Eye (tissue), 1 donor: ENCODE data around the gene NUMB.

Experiments used
- DNase-seq: peaks from one replicate; pipeline ENCODE4 v3.0.0-alpha.2; 2015

Gene NUMB

DNA sequence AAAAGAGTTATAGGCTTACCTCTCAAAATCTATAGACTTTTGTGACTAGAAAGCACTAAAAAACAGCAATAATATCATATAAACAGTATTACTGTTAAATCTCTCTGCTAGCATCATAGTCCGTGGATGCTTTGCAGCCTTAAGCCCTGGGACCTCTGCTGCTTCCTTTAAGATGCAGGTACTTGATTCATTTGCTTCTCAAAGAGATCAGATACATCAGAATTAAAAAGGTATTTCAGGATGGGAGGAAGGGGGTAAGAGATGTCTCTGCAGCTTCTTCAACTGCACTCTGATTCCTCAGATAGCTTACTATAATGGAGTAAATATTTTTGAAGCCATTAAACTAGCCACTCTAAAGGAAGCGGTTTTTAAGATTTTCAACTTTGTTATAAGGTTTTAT is 171.7 kb downstream of the NUMB start:
- DNase-seq, result no peak

GRCh38 chr14:73285979-73286378 is 172.4 kb downstream of the NUMB start:
- no peak for DNase-seq

DNA sequence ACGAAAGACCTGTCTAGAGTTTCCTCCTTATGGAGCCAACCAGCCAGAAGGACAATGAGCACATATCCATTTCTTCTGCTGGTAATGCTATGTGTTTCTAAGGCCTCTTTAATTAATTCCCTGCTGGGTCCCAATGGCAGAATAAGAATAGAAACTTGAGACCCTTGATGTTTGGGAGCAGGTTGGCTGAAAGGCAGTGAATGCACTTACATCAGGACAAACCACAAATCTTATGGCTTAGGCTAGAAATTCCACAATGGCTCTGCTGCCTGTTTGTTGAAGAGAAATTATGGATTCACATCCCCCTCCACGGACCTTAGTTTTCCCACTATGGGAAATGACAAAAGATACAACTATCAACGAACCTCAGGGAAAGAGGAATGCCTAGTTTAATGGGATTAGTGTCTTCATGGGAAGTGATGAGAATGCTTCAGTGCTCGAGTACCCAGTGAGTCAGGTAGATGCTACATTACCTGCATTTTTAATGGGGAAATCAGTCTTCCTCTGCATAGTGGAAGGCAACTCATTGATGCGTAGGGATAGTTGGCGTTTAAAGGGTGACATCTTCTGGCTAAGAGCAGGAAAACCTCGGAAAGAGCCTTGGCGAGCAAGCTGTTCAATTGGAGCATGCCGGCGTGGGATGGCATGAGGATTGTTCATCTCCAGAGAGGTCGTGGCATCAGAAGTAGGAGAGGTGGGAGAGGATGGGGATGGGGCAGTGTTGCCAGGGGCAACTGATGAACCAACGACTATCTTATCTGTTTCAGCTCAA is 174.6 kb downstream of the NUMB start:
- peak; percentile 75 for DNase-seq

DNA sequence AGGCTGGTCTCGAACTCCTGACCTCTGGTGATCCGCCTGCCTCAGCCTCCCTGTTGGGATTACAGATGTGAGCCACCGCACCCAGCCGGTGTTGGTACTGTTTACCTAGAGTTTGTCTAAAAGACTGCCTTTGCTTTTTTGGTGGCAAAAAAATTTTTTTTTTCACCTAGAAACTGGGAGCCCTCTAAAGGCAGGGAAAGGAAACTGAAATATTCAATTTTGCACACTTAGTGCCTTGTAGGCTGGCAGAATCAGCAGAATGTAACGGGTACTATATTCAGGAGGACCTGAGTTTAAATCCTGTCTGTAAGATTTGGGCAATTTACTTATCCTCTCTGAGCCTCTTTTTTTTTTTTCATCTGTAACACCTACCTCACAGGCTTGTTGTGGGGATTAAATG is 177.4 kb downstream of the NUMB start:
- no peak for DNase-seq

- no peak for DNase-seq
These were observed 181.0 kb downstream of the NUMB start for GRCh38 chr14:73277376-73277775.

DNA sequence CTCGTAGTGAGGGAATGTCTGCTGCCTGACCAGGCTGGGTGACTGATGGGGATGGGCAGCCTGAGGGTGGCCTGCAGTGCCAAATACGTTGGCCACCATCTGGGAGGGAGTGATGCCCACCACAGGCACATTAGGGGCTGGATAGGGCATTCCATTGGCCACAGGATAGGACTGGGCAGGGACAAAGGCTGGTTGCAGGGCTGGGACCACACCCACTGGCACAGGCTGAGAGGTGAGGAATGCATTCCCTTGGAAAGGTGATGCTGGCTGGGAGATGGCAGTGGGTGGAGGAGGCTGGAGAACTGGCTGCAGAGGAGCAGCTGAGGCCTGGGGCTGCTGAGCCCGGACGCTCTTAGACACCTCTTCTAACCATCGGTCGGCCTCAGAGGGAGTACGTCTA is 181.5 kb downstream of the NUMB start:
- DNase-seq, result no peak

DNA sequence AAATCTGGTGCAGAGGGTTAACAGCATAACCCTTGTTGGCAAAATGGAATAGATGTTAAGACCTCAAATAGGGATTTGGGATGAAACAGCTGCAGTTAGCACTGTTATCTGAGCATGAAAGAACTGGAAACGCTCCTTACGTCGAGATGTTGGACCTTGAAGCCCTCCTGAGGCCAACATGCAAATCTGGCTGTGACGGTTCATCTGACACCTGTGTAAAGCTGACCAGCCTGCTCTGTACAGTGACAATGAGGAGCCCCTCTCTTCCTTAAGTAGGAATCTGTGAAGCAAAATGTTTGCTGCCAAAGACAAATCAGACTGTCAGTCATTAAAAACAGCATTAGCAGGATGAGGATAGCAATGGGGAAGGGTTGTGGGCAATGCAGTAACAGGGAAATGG is 184.5 kb downstream of the NUMB start:
- DNase-seq, result no peak

DNA sequence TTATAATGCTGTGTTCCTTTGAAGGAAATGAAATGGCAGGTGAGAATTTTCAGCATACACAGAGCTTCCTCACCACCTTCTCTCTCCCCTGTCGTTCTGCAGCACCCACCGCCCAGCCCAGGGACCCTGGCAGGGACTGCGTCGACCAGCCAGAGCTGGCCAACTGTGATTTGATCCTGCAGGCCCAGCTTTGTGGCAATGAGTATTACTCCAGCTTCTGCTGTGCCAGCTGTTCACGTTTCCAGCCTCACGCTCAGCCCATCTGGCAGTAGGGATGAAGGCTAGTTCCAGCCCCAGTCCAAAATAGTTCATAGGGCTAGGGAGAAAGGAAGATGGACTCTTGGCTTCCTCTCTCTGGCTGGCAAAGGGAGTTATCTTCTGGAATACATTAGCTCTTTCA is 186.0 kb downstream of the NUMB start:
- DNase-seq, result no peak

- peak; percentile 65 for DNase-seq
These were observed 188.4 kb downstream of the NUMB start for GRCh38 chr14:73269729-73270531.

GRCh38 chr14:73267474-73267873 is 190.9 kb downstream of the NUMB start:
- DNase-seq, result no peak

DNA sequence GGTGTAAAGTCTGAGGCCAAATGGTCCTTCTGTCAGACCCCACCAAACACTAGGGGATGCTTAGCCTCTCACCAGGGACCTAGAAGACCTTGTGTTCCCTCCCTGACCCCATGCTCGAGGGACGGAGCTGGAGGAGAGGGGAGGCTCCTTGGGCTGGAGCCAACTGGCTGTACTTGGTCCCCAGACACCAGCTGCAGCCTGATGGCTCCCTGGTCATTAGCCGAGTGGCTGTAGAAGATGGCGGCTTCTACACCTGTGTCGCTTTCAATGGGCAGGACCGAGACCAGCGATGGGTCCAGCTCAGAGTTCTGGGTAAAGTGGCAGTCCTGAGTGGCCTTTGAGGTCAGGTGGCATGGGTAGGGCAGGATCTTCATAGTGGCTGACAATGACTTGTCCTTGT is 192.0 kb downstream of the NUMB start:
- no peak for DNase-seq

DNA sequence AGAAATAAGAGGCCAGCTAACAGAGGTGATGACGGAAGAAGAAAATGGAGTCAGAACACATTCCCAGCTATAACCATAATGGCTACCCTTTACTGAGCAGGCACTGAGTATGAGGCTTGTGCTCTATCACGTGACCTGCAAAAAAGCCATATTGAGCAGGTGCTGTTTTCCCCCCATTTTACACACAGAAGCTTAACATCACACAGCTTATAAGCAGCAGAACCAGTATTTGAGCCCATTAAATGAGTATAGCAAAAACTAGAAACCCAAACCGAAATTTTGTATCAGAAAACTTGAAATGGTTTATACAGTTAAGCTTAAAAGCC is 192.7 kb downstream of the NUMB start:
- no peak for DNase-seq

DNA sequence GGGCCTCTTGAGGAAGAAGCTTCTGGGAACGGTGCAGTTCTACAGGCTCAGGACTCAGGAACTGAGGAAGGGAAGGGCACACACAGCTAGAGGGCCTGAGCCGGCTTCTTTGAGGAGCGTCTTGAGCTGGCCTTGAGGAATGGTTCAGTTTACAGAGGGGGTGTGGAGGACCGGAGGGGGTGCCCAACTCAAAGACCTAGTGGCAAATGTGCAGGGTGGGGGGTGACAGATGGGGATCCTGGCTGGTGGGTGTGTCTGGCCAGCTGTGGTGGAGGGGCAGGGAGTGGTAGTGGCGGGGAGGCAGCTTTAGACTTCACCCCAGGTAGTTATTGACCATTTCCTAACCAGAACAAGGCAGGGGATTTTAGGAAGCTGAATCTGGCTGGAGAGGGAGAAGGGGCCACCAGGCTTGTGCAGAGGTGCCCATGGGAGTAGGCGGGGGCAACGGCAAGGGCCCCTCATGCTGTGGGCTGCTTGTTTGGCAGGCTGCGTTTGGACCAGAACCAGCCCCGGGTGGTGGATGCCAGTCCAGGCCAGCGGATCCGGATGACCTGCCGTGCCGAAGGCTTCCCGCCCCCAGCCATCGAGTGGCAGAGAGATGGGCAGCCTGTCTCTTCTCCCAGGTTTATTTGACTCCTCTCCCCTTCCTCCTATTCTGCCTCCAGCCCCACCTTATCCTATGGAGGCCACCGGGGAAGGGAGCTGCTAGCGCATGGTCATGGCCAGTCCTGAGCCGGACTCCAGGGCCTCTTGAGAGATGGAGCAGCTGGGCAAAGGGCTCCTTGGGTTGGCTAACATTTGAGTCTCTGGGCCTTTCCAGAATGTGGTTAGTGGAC is 193.2 kb downstream of the NUMB start:
- DNase-seq, result no peak

GRCh38 chr14:73264080-73264884 is 194.1 kb downstream of the NUMB start:
- DNase-seq, result no peak

DNA sequence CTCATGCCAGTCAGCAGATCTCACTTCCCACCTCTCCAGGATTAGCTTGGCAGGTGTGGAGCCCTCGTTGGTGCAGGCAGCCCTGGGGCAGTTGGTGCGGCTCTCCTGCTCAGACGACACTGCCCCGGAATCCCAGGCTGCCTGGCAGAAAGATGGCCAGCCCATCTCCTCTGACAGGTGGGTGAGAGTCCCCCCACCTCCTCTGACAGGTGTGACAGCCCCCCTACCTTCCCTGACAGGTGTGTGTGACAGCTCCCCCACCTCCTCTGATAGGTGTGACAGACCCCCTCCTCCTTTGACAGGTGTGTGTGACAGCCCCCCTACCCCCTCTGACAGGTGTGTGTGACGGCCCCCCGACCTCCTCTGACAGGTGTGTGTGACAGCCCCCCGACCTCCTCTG is 194.7 kb downstream of the NUMB start:
- DNase-seq, result no peak

GRCh38 chr14:73262427-73263183 is 195.7 kb downstream of the NUMB start:
- DNase-seq, result no peak

DNA sequence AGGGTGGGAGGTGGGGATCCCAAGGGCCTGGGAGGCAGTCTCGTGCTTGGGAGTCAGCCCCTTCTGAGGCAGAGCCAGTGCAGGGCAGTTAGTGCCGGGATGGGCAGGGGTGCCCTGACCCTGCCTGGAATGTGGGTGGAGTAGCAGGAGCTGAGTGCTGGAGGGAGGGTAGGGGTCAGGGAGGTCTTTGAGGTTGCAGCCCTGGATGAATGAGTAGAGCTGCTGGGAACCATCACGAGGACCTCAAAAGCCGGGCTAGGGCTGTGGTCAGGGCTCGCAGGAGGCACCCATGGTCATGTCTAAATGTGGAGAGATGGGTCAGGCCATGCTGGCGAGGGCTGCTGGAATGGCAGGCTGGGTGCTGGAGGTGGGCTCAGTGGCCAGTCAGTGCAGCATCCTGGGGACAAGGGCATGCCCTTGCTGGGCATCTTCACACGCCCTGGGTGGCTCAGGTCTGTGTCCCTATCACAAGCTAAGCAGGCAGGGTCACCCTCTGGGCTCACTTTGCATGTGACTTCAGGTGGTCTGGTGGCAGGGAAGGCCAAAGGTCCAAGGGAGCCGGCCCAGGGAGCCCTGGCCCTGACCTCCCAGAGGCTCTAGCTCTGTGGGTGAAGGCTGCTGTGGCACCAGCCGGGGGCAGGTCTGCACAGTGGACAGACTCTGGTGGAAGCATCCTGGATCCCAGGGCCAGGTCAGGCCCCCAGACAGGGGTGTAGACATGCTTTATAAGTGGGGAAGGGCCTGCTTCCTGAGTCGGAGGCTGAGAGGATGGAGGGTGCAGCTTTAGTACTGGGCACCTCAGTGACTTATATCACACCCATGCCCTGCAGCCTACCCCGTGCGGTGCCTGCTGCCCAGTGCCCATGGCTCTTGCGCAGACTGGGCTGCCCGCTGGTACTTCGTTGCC is 196.6 kb downstream of the NUMB start:
- DNase-seq, result no peak

DNA sequence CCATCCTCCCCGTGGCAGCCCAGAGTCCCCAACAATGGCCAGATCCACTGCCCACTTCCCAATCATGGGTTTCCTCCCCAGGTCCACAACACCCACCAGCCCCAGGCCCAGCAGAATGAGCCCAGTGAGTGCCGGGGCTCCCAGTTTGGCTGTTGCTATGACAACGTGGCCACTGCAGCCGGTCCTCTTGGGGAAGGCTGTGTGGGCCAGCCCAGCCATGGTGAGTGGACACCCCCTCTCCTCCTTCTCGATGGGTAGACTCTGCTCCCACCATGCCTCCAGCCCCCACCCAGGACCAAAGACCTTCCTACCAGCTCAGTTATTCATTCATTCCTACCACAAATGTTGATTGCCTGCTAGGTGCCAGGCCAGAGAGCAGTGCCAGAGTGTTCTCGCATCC is 197.3 kb downstream of the NUMB start:
- no peak for DNase-seq

DNA sequence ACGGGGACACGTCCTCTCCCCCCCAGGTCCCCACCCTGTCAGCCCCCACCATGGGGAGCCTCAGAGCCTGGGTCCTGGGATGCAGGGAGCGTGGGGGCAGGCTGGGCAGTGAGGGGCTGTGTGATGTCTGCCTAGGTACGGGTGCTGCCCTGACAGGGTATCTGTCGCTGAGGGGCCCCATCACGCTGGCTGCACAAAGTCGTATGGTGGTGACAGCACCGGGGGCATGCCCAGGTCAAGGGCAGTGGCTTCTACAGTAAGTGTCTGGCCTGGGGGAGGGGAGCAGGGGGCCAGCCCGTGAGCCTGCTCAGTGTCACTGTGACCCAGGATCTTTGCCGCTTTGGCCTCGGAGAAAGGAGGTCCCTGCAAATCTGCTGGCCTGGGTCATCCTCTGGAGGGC is 197.8 kb downstream of the NUMB start:
- no peak for DNase-seq

- DNase-seq, result no peak
These were observed 198.5 kb downstream of the NUMB start for GRCh38 chr14:73259837-73260236.
